SK-N-SH (cell line): ENCODE data around the gene RGMA. TPM values are rescaled to one million over a fixed set of nuclear protein-coding genes. Genes with fewer than 3 reads are reported as not detected.

ENCODE experiments used
- CTCF ChIA-PET: fragments of 300-600, 350-600 bp; formaldehyde crosslinking; extraction: SDS; loops from one replicate; lab custom pipeline; 2021; lab: Yijun Ruan, JAX
- POLR2A ChIA-PET: fragments of 350-600 bp; sonication (Branson Sonifier 250); formaldehyde crosslinking; extraction: SDS; loops from one replicate; lab custom pipeline; 2020; ENCODE audit warnings: antibody characterized with exemption, inconsistent platforms; lab: Yijun Ruan, JAX
- DNase-seq: peaks from one replicate; pipeline ENCODE4 v3.0.0; 2012
- H2AFZ ChIP-seq: fragments of 200-600 bp; sonication (generic); 2 replicates; pipeline ENCODE4 v1.8.1; 2016; ENCODE audit warnings: antibody characterized with exemption, mild to moderate bottlenecking, low read depth
- H3F3A ChIP-seq: fragments of 200-600 bp; sonication (generic); replicated peaks from 2 replicates; pipeline ENCODE3; 2016; ENCODE audit warnings: antibody characterized with exemption, mild to moderate bottlenecking; ENCODE audit not compliant: insufficient read depth
- H3K27ac ChIP-seq, 2 experiments: fragments of 200-500 bp in 1 of 2; fragments of 200-600 bp in 1 of 2; sonication (Bioruptor generic) in 1 of 2; sonication (generic), shearing (Covaris generic) in 1 of 2; 2 replicates each; pipeline versions ENCODE4 v1.5.1 to v1.6.1; 2014 to 2016; ENCODE audit warnings: low read depth in 2 of 2, inconsistent platforms in 1 of 2, low read length in 1 of 2, mild to moderate bottlenecking in 1 of 2, mixed read lengths in 1 of 2
- H3K27me3 ChIP-seq: fragments of 200-600 bp; sonication (generic), shearing (Covaris generic); 2 replicates; pipeline ENCODE4 v1.6.1; 2016; ENCODE audit warnings: mixed run types; ENCODE audit not compliant: insufficient read depth
- H3K36me3 ChIP-seq, 2 experiments: fragments of 200-500 bp in 1 of 2; fragments of 200-600 bp in 1 of 2; sonication (Bioruptor generic) in 1 of 2; sonication (generic) in 1 of 2; replicated peaks in 1 of 2; 2 replicates each; pipeline versions ENCODE3 to v1.5.1; 2014 to 2016; ENCODE audit warnings: low read length in 1 of 2, mild to moderate bottlenecking in 1 of 2; ENCODE audit not compliant: insufficient read depth in 2 of 2, control insufficient read depth in 1 of 2
- H3K4me1 ChIP-seq, 2 experiments: fragments of 200-500 bp in 1 of 2; fragments of 200-600 bp in 1 of 2; sonication (Bioruptor generic) in 1 of 2; sonication (generic), shearing (Covaris generic) in 1 of 2; 2 replicates each; pipeline versions ENCODE4 v1.5.1 to v1.6.1; 2014 to 2016; ENCODE audit warnings: low read depth in 1 of 2, low read length in 1 of 2, mixed run types in 1 of 2; ENCODE audit not compliant: insufficient read depth in 2 of 2, control insufficient read depth in 1 of 2
- H3K4me2 ChIP-seq: fragments of 200-600 bp; sonication (generic), shearing (Covaris generic); 2 replicates; pipeline ENCODE4 v1.6.1; 2017; ENCODE audit warnings: mixed run types
- H3K4me3 ChIP-seq, 2 experiments: fragments of 200-500 bp in 1 of 2; fragments of 200-600 bp in 1 of 2; sonication (Bioruptor generic) in 1 of 2; sonication (generic), shearing (Covaris generic) in 1 of 2; 2 replicates each; pipeline versions ENCODE4 v1.5.1 to v1.8.1; 2014 to 2016; ENCODE audit warnings: low read depth in 2 of 2, inconsistent platforms in 1 of 2, low read length in 1 of 2, mild to moderate bottlenecking in 1 of 2, mixed read lengths in 1 of 2, moderate library complexity in 1 of 2
- H3K79me2 ChIP-seq: fragments of 200-600 bp; sonication (generic); 2 replicates; pipeline ENCODE4 v1.8.1; 2017; ENCODE audit warnings: mild to moderate bottlenecking; ENCODE audit not compliant: insufficient read depth
- H3K9ac ChIP-seq: fragments of 200-600 bp; sonication (generic); 2 replicates; pipeline ENCODE4 v1.6.1; 2017; ENCODE audit warnings: mixed run types
- H3K9me2 ChIP-seq: fragments of 200-600 bp; sonication (generic); 2 replicates; pipeline ENCODE4 v1.6.1; 2017; ENCODE audit warnings: mixed run types
- H3K9me3 ChIP-seq: fragments of 200-600 bp; sonication (generic); 2 replicates; pipeline ENCODE4 v1.6.1; 2017; ENCODE audit warnings: mixed run types, mild to moderate bottlenecking, moderate library complexity
- H4K20me1 ChIP-seq: fragments of 200-600 bp; sonication (generic); 2 replicates; pipeline ENCODE4 v1.6.1; 2017; ENCODE audit warnings: mild to moderate bottlenecking, mixed run types; ENCODE audit not compliant: insufficient read depth
- CHD2 ChIP-seq: fragments of 150-350 bp; IDR thresholded peaks from 2 replicates; pipeline ENCODE4 v1.6.1; 2018; ENCODE audit warnings: low read length; ENCODE audit not compliant: partially characterized antibody
- ELF1 ChIP-seq: IDR thresholded peaks from 2 replicates; pipeline ENCODE4 v1.4.0; 2012
- EP300 ChIP-seq, 2 experiments: IDR thresholded peaks; 2 replicates each; pipeline versions ENCODE4 v1.4.0 to v1.6.1; 2012; ENCODE audit warnings: borderline replicate concordance in 1 of 2, low read depth in 1 of 2, low read length in 1 of 2
- FOXJ3 ChIP-seq: sonication (generic); formaldehyde crosslinking; IDR thresholded peaks from 2 replicates; pipeline ENCODE4 v1.5.1; 2020; ENCODE audit warnings: mild to moderate bottlenecking, missing genetic modification reagents
- FOXM1 ChIP-seq: IDR thresholded peaks from 2 replicates; pipeline ENCODE4 v1.4.0; 2012; ENCODE audit warnings: low read depth, mild to moderate bottlenecking
- JUND ChIP-seq: IDR thresholded peaks from 2 replicates; pipeline ENCODE4 v1.4.0; 2012
- MAX ChIP-seq: IDR thresholded peaks from 2 replicates; pipeline ENCODE4 v1.4.0; 2012; ENCODE audit warnings: low read depth
- MEF2A ChIP-seq: IDR thresholded peaks from 2 replicates; pipeline ENCODE4 v1.4.0; 2012; ENCODE audit warnings: low read depth, borderline replicate concordance
- NFIC ChIP-seq: IDR thresholded peaks from 2 replicates; pipeline ENCODE4 v1.4.0; 2012; ENCODE audit warnings: borderline replicate concordance
- NRF1 ChIP-seq: IDR thresholded peaks from 2 replicates; pipeline ENCODE4 v1.6.1; 2012; ENCODE audit warnings: low read depth, mild to moderate bottlenecking, low read length
- POLR2AphosphoS5 ChIP-seq: IDR thresholded peaks from 2 replicates; pipeline ENCODE4 v1.6.1; 2012; ENCODE audit warnings: low read depth, low read length
- RAD21 ChIP-seq: IDR thresholded peaks from 2 replicates; pipeline ENCODE4 v1.6.1; 2012; ENCODE audit warnings: mild to moderate bottlenecking, low read length
- SMC3 ChIP-seq: IDR thresholded peaks from 2 replicates; pipeline ENCODE4 v1.6.1; 2012; ENCODE audit warnings: low read depth, low read length, improper control_type of control experiment
- TAF1 ChIP-seq: IDR thresholded peaks from 2 replicates; pipeline ENCODE4 v1.6.1; 2012; ENCODE audit warnings: low read depth, mild to moderate bottlenecking, low read length, moderate library complexity, borderline replicate concordance
- TEAD4 ChIP-seq: IDR thresholded peaks from 2 replicates; pipeline ENCODE4 v1.4.0; 2012; ENCODE audit warnings: mild to moderate bottlenecking, borderline replicate concordance; ENCODE audit not compliant: insufficient read depth
- YY1 ChIP-seq: IDR thresholded peaks from 2 replicates; pipeline ENCODE4 v1.4.0; 2012; ENCODE audit warnings: low read depth, mild to moderate bottlenecking
- WGBS: methylation state at CpG from one replicate; pipeline ENCODE4 v1.1.6; 2017; ENCODE audit warnings: low lambda C conversion rate; 5-methylcytosine and 5-hydroxymethylcytosine counted together
- polyA plus RNA-seq, 3 experiments: library from polyadenylated mRNA; depleted of rRNA; stranded (reverse); fragments of >200 nt; gene quantifications; 2 replicates each; pipeline ENCODE4 v1.2.3, GENCODE V29; 2012
- TF ChIP-seq, protein P1 (sequence below): IDR thresholded peaks from 2 replicates; pipeline ENCODE4 v1.6.1; 2012; ENCODE audit warnings: mild to moderate bottlenecking, low read depth, low read length, moderate library complexity

Gene RGMA
- polyA plus RNA-seq, 1 of the 3 experiments (the other 2 are of a cell fraction): 1.5 TPM

GRCh38 chr15:93109336-93110102 is 20.5 kb upstream of the RGMA start (continued):
- TF ChIP-seq, protein P1, sequence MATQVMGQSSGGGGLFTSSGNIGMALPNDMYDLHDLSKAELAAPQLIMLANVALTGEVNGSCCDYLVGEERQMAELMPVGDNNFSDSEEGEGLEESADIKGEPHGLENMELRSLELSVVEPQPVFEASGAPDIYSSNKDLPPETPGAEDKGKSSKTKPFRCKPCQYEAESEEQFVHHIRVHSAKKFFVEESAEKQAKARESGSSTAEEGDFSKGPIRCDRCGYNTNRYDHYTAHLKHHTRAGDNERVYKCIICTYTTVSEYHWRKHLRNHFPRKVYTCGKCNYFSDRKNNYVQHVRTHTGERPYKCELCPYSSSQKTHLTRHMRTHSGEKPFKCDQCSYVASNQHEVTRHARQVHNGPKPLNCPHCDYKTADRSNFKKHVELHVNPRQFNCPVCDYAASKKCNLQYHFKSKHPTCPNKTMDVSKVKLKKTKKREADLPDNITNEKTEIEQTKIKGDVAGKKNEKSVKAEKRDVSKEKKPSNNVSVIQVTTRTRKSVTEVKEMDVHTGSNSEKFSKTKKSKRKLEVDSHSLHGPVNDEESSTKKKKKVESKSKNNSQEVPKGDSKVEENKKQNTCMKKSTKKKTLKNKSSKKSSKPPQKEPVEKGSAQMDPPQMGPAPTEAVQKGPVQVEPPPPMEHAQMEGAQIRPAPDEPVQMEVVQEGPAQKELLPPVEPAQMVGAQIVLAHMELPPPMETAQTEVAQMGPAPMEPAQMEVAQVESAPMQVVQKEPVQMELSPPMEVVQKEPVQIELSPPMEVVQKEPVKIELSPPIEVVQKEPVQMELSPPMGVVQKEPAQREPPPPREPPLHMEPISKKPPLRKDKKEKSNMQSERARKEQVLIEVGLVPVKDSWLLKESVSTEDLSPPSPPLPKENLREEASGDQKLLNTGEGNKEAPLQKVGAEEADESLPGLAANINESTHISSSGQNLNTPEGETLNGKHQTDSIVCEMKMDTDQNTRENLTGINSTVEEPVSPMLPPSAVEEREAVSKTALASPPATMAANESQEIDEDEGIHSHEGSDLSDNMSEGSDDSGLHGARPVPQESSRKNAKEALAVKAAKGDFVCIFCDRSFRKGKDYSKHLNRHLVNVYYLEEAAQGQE: no peak
- TF ChIP-seq POLR2AphosphoS5 (no peak), TAF1 (no peak), FOXJ3 (CRISPR knock-in tag) (no peak), ELF1 (no peak), NRF1 (no peak), EP300 (IDR thresholded peaks at IDR 0.05; ENCODE audit: borderline replicate concordance in 1 of 2, low read depth in 1 of 2, low read length in 1 of 2) (no peak)

GRCh38 chr15:93107646-93108045 is 18.6 kb upstream of the RGMA start:
- H3K4me1 ChIP-seq: no peaks in the 10 kb centered on the region
- ChIA-PET POLR2A (no interaction called here), CTCF (interaction anchor here (1.1 to 1.9 kb wide), 2 partner anchors 17 to 1012 kb away, joined by 3 to 5 read pairs; no protein-coding TSS in a partner anchor)
- H3K36me3 ChIP-seq: no peaks in the 10 kb centered on the region
- no peak for TF ChIP-seq FOXJ3 (CRISPR knock-in tag)
- TF ChIP-seq JUND: no peak
- no peak for TF ChIP-seq FOXM1
- no peak for TF ChIP-seq MAX
- no peak for TF ChIP-seq CHD2
- TF ChIP-seq TEAD4: no peak
- no peak for TF ChIP-seq EP300 (IDR thresholded peaks at IDR 0.05; ENCODE audit: borderline replicate concordance in 1 of 2, low read depth in 1 of 2, low read length in 1 of 2)
- TF ChIP-seq RAD21: no peak
- no peak for TF ChIP-seq NFIC
- TF ChIP-seq SMC3: no peak
- TF ChIP-seq MEF2A: no peak
- TF ChIP-seq ELF1: no peak
- no peak for TF ChIP-seq YY1
- DNase-seq: no peak
- no peaks in the 10 kb centered on the region for H3K79me2 ChIP-seq
- no peak overlapping the region for H3K4me2 ChIP-seq
- no peak overlapping the region for H2AFZ ChIP-seq
- no peaks in the 10 kb centered on the region for H4K20me1 ChIP-seq
- H3K9me2 ChIP-seq: no peaks in the 10 kb centered on the region
- 37% methylated on average over 2 of the region's 2 CpGs for WGBS
- H3F3A ChIP-seq: no peaks in the 10 kb centered on the region
- H3K9me3 ChIP-seq: no peaks in the 10 kb centered on the region
- H3K9ac ChIP-seq: no peak overlapping the region
- no peak overlapping the region for H3K4me3 ChIP-seq
- H3K27ac ChIP-seq: no peak overlapping the region
- no peaks in the 10 kb centered on the region for H3K27me3 ChIP-seq
